OCI-LY1 (cell line): Measurements from ENCODE around the gene RPS18.

Experiments
- H2AFZ ChIP-seq: fragments of 200-600 bp; sonication (generic), shearing (Covaris generic); 2 replicates; pipeline ENCODE4 v1.6.0; 2014; ENCODE audit warnings: antibody characterized with exemption, mild to moderate bottlenecking, low read length
- H3F3A ChIP-seq: fragments of 200-600 bp; sonication (generic), shearing (Covaris generic); 2 replicates; pipeline ENCODE4 v1.6.0; 2014; ENCODE audit warnings: mild to moderate bottlenecking, antibody characterized with exemption, low read length, moderate library complexity; ENCODE audit not compliant: insufficient read depth
- H3K27ac ChIP-seq: fragments of 200-600 bp; sonication (generic); 2 replicates; pipeline ENCODE4 v1.5.1; 2014; ENCODE audit warnings: low read length, mixed run types, mild to moderate bottlenecking, low read depth; ENCODE audit not compliant: poor library complexity, severe bottlenecking
- H3K27me3 ChIP-seq: fragments of 200-600 bp; sonication (generic); 2 replicates; pipeline ENCODE4 v1.6.0; 2014; ENCODE audit warnings: antibody characterized with exemption, mild to moderate bottlenecking, low read length, moderate library complexity; ENCODE audit not compliant: insufficient read depth
- H3K36me3 ChIP-seq: fragments of 200-600 bp; sonication (generic); 2 replicates; pipeline ENCODE4 v1.6.1; 2014; ENCODE audit warnings: mild to moderate bottlenecking, antibody characterized with exemption, low read length, moderate library complexity, mixed read lengths; ENCODE audit not compliant: insufficient read depth
- H3K4me1 ChIP-seq: fragments of 200-600 bp; sonication (generic); 2 replicates; pipeline ENCODE4 v1.5.1; 2014; ENCODE audit warnings: mild to moderate bottlenecking, low read length, moderate library complexity; ENCODE audit not compliant: insufficient read depth, severe bottlenecking
- H3K4me2 ChIP-seq: fragments of 200-600 bp; sonication (generic), shearing (Covaris generic); 2 replicates; pipeline ENCODE4 v1.6.1; 2014; ENCODE audit warnings: low read length
- H3K4me3 ChIP-seq: fragments of 200-600 bp; sonication (generic); 2 replicates; pipeline ENCODE4 v1.5.1; 2014; ENCODE audit warnings: low read length, low read depth, mild to moderate bottlenecking, mixed read lengths; ENCODE audit not compliant: poor library complexity, severe bottlenecking
- H3K79me2 ChIP-seq: fragments of 200-600 bp; shearing (Covaris generic); 2 replicates; pipeline ENCODE4 v1.6.1; 2016; ENCODE audit warnings: mixed run types, low read length, mixed read lengths; ENCODE audit not compliant: insufficient read depth
- H3K9ac ChIP-seq: fragments of 200-600 bp; sonication (generic), shearing (Covaris generic); 2 replicates; pipeline ENCODE4 v1.6.1; 2014; ENCODE audit warnings: mild to moderate bottlenecking, low read length, mixed read lengths
- H3K9me2 ChIP-seq: fragments of 200-600 bp; sonication (generic), shearing (Covaris generic); 2 replicates; pipeline ENCODE4 v1.6.1; 2014; ENCODE audit warnings: low read depth, mild to moderate bottlenecking, low read length, mixed read lengths
- H3K9me3 ChIP-seq: fragments of 200-600 bp; shearing (Covaris generic); 2 replicates; pipeline ENCODE4 v1.6.1; 2014; ENCODE audit warnings: low read length, mixed read lengths
- H4K20me1 ChIP-seq: fragments of 200-600 bp; sonication (generic), shearing (Covaris generic); 2 replicates; pipeline ENCODE4 v1.6.0; 2016; ENCODE audit warnings: mild to moderate bottlenecking, low read length; ENCODE audit not compliant: insufficient read depth
- CTCF ChIP-seq: fragments of 200-600 bp; sonication (generic), shearing (Covaris generic); IDR thresholded peaks from 2 replicates; pipeline ENCODE4 v1.5.1; 2017; ENCODE audit warnings: mild to moderate bottlenecking, antibody characterized with exemption, low read length, moderate library complexity, mixed read lengths
- EZH2 ChIP-seq: fragments of 200-600 bp; sonication (generic), shearing (Covaris generic); IDR thresholded peaks from 2 replicates; pipeline ENCODE4 v1.8.0; 2017; ENCODE audit warnings: borderline replicate concordance, mixed run types, mild to moderate bottlenecking, antibody characterized with exemption, low read length, moderate library complexity, mixed read lengths

Gene RPS18

GRCh38 chr6:33250731-33251130 lies 21.1 kb upstream of the RPS18 start:
- no peaks in the 10 kb centered on the region for H3K79me2 ChIP-seq
- no peak overlapping the region; the same call in 1 of the 2 replicates for H3K9ac ChIP-seq
- H3K4me3 ChIP-seq = no peak overlapping the region
- no peaks in the 10 kb centered on the region for H3F3A ChIP-seq
- peaks cover 24% of the 10 kb centered on the region for H3K4me1 ChIP-seq
- H3K27me3 ChIP-seq = no peaks in the 10 kb centered on the region
- no peak for TF ChIP-seq CTCF
- no peak for TF ChIP-seq EZH2
- peaks cover 12% of the 10 kb centered on the region; the same call in 1 of the 2 replicates for H3K36me3 ChIP-seq
- no peaks in the 10 kb centered on the region for H4K20me1 ChIP-seq
- no peak overlapping the region for H3K27ac ChIP-seq
- H3K4me2 ChIP-seq = no peak overlapping the region
- no peaks in the 10 kb centered on the region for H3K9me3 ChIP-seq
- H3K9me2 ChIP-seq = no peaks in the 10 kb centered on the region
- H2AFZ ChIP-seq = no peak overlapping the region

DNA sequence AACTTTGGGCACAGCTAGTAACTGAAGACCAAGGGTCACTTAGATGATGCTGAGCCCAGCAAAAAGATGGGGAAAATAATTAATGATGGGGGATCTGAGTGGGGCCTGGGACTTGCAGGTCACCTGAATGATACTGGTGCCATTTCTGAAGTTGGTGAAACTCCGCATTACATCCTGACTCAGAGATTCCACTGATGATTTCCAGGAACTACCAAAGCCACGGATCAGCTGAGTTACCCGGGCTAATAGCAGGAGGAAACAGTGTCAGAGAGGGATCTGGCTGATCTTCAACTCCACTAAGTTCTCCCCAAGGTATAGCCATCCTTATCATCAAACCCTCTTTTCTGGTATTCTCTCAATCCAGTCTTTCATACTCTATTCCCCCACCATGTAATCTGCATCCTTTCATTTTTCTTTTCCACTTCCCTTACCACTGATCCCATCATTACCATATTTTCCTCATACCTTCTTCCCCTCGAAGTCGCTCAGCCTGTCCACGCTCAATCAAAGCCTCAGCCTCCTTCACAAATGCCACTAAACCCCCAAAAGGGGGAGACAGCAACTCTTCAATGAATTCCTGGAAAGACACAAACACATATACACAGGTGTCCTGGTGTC lies 20.4 kb upstream of the RPS18 start:
- H3K9ac ChIP-seq = no peak overlapping the region
- peaks cover 24% of the 10 kb centered on the region for H3K4me1 ChIP-seq
- H4K20me1 ChIP-seq = no peaks in the 10 kb centered on the region

GRCh38 chr6:33252759-33253158 lies 19.1 kb upstream of the RPS18 start:
- no peaks in the 10 kb centered on the region for H3K9me3 ChIP-seq
- no peak overlapping the region for H3K4me2 ChIP-seq
- no peaks in the 10 kb centered on the region for H3K27me3 ChIP-seq
- H3K27ac ChIP-seq = no peak overlapping the region
- H4K20me1 ChIP-seq = no peaks in the 10 kb centered on the region
- no peaks in the 10 kb centered on the region for H3K9me2 ChIP-seq
- H2AFZ ChIP-seq = no peak overlapping the region
- no peak overlapping the region for H3K4me3 ChIP-seq
- no peaks in the 10 kb centered on the region for H3F3A ChIP-seq
- no peaks in the 10 kb centered on the region for H3K79me2 ChIP-seq
- peaks cover 20% of the 10 kb centered on the region for H3K36me3 ChIP-seq
- H3K4me1 ChIP-seq = peaks cover 24% of the 10 kb centered on the region
- TF ChIP-seq EZH2 (no peak), CTCF (no peak)
- H3K9ac ChIP-seq = no peak overlapping the region

More for the DNA sequence above, 20.4 kb upstream of the RPS18 start:
- no peak overlapping the region for H3K4me3 ChIP-seq
- TF ChIP-seq CTCF (no peak), EZH2 (no peak)
- no peaks in the 10 kb centered on the region for H3K79me2 ChIP-seq
- H3K27ac ChIP-seq = no peak overlapping the region
- no peaks in the 10 kb centered on the region for H3K9me3 ChIP-seq
- H3K4me2 ChIP-seq = no peak overlapping the region
- no peaks in the 10 kb centered on the region for H3K27me3 ChIP-seq
- H2AFZ ChIP-seq = no peak overlapping the region
- H3K36me3 ChIP-seq = peaks cover 12% of the 10 kb centered on the region; the same call in 1 of the 2 replicates
- H3K9me2 ChIP-seq = no peaks in the 10 kb centered on the region
- no peaks in the 10 kb centered on the region for H3F3A ChIP-seq
